HEK293T (cell line): ENCODE results near the gene KRTAP9-4.

Source experiments
- CTBP1 ChIP-seq: fragments of 450-650 bp; IDR thresholded peaks from 2 replicates; pipeline ENCODE4 v1.6.1; 2016; ENCODE audit warnings: borderline replicate concordance
- ELF4 ChIP-seq: fragments of 450-650 bp; IDR thresholded peaks from 2 replicates; pipeline ENCODE4 v1.6.1; 2017; ENCODE audit warnings: antibody characterized with exemption
- FOXA1 ChIP-seq: fragments of 450-650 bp; IDR thresholded peaks from 2 replicates; pipeline ENCODE4 v1.6.1; 2016; ENCODE audit warnings: mild to moderate bottlenecking
- FOXK2 ChIP-seq: fragments of 450-650 bp; IDR thresholded peaks from 2 replicates; pipeline ENCODE4 v1.6.1; 2016; ENCODE audit warnings: mild to moderate bottlenecking
- FOXM1 ChIP-seq: fragments of 450-650 bp; IDR thresholded peaks from 2 replicates; pipeline ENCODE4 v1.6.1; 2017; ENCODE audit warnings: mild to moderate bottlenecking, borderline replicate concordance
- LEF1 ChIP-seq: fragments of 450-650 bp; IDR thresholded peaks from 2 replicates; pipeline ENCODE4 v1.6.1; 2017; ENCODE audit warnings: mild to moderate bottlenecking, borderline replicate concordance
- NFRKB ChIP-seq: fragments of 450-650 bp; IDR thresholded peaks from 2 replicates; pipeline ENCODE4 v1.6.1; 2016; ENCODE audit warnings: mild to moderate bottlenecking, moderate library complexity
- PKNOX1 ChIP-seq: fragments of 450-650 bp; IDR thresholded peaks from 2 replicates; pipeline ENCODE4 v1.6.1; 2016
- SP1 ChIP-seq: fragments of 450-650 bp; IDR thresholded peaks from 2 replicates; pipeline ENCODE4 v1.6.1; 2017
- SUZ12 ChIP-seq: fragments of 450-650 bp; IDR thresholded peaks from 2 replicates; pipeline ENCODE4 v1.6.1; 2016; ENCODE audit warnings: mild to moderate bottlenecking
- TARDBP ChIP-seq: fragments of 450-650 bp; IDR thresholded peaks from 2 replicates; pipeline ENCODE4 v1.6.1; 2016

- TF ChIP-seq SP1 = no peak
- no peak for TF ChIP-seq FOXM1
- no peak for TF ChIP-seq ELF4
- no peak for TF ChIP-seq SUZ12
- TF ChIP-seq LEF1 = no peak
- TF ChIP-seq TARDBP = no peak
- no peak for TF ChIP-seq PKNOX1
- TF ChIP-seq NFRKB = no peak
- no peak for TF ChIP-seq FOXA1
- TF ChIP-seq CTBP1 = no peak
- no peak for TF ChIP-seq FOXK2
These were observed 37.6 kb downstream of the KRTAP9-4 start for GRCh38 chr17:41287050-41287449.
